ENCODE results near the gene EIF6. TPM values are rescaled to one million over a fixed set of nuclear protein-coding genes. Genes with fewer than 3 reads are reported as not detected.
A peak's percentile ranks its signal among the peaks of the same experiment; 100 is the strongest.

EIF6 gene
- total RNA-seq, 2 donors from 2014 or later: 23.3 to 35.6 TPM

DNA sequence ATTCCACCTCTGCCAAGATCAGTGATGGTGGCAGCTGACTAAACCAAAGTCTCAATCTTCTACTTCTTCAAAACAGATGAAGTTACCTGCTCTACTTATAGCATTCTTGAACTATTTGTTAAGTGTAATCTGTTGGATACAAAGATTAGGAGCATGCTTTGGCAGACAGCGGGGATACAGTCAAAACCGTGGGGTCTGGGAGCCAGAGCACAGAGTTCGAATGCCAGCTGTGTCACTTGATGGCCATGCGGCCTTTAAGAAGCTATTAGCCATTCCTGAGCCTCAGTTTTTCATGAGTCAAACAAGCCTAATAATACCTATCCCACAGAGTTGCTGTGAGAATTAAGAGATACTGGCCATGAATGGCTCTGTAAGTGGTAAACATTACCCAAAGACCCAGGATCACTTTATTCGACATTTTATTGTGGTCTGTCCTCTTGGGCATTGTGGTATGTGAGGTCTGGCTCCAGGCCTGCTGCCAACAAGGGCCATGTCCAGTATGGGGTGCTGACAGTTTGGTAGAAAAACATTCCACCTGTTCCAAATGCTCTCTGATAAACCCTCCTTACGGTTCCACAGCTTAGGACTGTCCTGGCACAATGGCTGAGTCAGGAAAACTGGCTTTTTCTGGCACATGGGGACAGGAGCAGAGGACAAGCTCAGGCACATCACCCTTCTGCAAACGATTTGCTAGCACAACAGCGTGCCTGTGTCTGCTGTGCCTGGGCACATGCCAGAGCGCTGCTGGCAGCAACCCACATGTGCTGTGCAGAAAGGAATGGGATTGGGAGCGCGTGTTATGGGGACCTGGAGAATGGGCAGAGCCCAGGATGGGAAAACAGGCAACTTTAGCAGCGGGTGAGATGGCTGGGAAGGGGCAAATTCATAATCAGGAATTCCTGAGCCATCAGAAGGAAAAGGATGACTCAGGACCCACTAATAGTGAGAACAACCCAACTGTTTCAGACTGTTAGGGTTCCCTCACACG, 23.4 kb upstream of the EIF6 start:
- TF ChIP-seq CTCF (IDR thresholded peaks at IDR 0.05) (no peak), POLR2A (IDR thresholded peaks at IDR 0.05) (no peak)
- WGBS, 2 donors: 54 to 57% methylated on average over 13 of the region's 13 CpGs
- intact Hi-C loops (cut with DNase I): no loop called here
- no peaks in the 10 kb centered on the region for H3K9me3 ChIP-seq
- no peak overlapping the region for H3K4me3 ChIP-seq
- peak; percentile 70 for ATAC-seq
- H3K27ac ChIP-seq: peak overlapping the region in 3 of 4 donors; percentile 23 to 35 (median 35)
- DNase-seq: peak; percentile 50 to 72 (median 62)
- peaks cover 24% of the 10 kb centered on the region for H3K4me1 ChIP-seq
- H3K36me3 ChIP-seq (replicated peaks in 1 of 2; ENCODE audit: insufficient read depth in 1 of 2, low read depth in 2 of 2): no peaks in the 10 kb centered on the region
- no peaks in the 10 kb centered on the region for H3K27me3 ChIP-seq

DNA sequence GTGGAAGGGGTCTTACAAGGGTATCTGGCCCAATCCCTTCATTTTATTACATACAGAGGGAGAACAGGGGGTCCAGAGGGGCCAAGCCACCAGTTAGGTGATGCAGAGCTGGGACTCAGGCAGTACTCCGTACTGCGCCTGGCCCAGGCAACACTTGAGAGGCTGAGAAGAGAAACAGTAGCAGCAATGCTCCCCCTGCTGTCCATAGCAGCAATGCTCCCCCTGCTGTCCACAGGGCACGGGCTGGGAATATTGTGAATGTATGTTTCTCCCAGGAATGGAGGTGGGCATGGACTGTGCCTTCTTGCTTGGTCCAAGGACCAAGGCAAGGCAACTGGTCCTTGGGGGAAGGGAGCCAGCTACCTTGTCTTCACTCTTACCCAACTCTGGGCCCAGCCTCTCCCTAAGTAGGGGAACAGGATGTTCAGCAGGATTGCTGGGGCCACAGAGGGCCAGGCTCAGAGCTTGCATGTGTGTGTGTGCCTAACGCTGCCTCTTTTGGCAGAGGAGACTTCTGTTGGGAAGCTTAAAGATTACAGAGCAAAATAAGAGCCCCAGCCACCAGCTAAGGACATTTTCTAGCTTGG, 22.5 kb upstream of the EIF6 start:
- peaks cover 24% of the 10 kb centered on the region for H3K4me1 ChIP-seq
- H3K27me3 ChIP-seq: no peaks in the 10 kb centered on the region
- no peaks in the 10 kb centered on the region for H3K36me3 ChIP-seq (replicated peaks in 1 of 2; ENCODE audit: insufficient read depth in 1 of 2, low read depth in 2 of 2)
- TF ChIP-seq CTCF (IDR thresholded peaks at IDR 0.05): peak; percentile 37 to 67 (median 55)
- TF ChIP-seq POLR2A (IDR thresholded peaks at IDR 0.05): no peak
- H3K27ac ChIP-seq: peak overlapping the region in 3 of 4 donors; percentile 23 to 35 (median 35)
- H3K4me3 ChIP-seq: no peak overlapping the region
- ATAC-seq (peak; percentile 51), DNase-seq (peak; percentile 52 to 66 (median 58))
- intact Hi-C loops (cut with DNase I): no loop called here
- H3K9me3 ChIP-seq: no peaks in the 10 kb centered on the region
- WGBS, 2 donors: 30 to 53% methylated on average over 4 of the region's 4 CpGs

- DNase-seq (peak in 1 of 4 donors; percentile 54), ATAC-seq (no peak)
- Histone ChIP-seq H3K4me3 (no peak overlapping the region), H3K9me3 (no peaks in the 10 kb centered on the region), H3K36me3 (replicated peaks in 1 of 2; ENCODE audit: insufficient read depth in 1 of 2, low read depth in 2 of 2) (no peaks in the 10 kb centered on the region), H3K27ac (no peak overlapping the region), H3K27me3 (no peaks in the 10 kb centered on the region), H3K4me1 (peaks cover 24% of the 10 kb centered on the region)
- TF ChIP-seq POLR2A (IDR thresholded peaks at IDR 0.05) (no peak), CTCF (IDR thresholded peaks at IDR 0.05) (no peak)
- 89 to 92% methylated on average over 11 to 12 of the region's 12 CpGs for WGBS, 2 donors
- intact Hi-C loops (cut with DNase I): no loop called here
Measured at GRCh38 chr20:35305682-35306556, 21.3 kb upstream of the EIF6 start.

DNA sequence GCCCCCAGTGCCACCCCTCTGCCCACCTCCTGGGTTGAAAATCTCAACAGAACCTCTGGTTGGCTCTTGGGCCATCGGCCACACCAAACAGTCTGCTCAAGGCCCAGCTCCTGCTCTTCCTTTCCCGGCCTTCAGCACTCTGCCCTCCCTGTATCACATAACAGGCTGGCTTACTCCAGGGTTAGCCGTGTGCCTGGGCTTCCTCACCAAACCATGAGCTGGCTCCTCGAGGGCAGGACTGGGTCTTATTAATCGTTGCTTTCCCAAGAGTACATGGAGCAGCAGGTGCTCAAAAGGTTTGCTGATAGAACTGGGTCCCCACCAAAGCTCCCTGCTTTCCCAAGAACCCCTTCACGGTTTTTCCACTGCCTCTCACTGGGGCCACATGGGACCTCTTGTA, 20.4 kb upstream of the EIF6 start:
- ATAC-seq: no peak
- H3K9me3 ChIP-seq: no peaks in the 10 kb centered on the region
- intact Hi-C loops (cut with DNase I): no loop called here
- H3K27ac ChIP-seq: no peak overlapping the region
- no peak overlapping the region for H3K4me3 ChIP-seq
- peaks cover 24% of the 10 kb centered on the region for H3K4me1 ChIP-seq
- H3K27me3 ChIP-seq: no peaks in the 10 kb centered on the region
- DNase-seq: no peak
- H3K36me3 ChIP-seq (replicated peaks in 1 of 2; ENCODE audit: insufficient read depth in 1 of 2, low read depth in 2 of 2): no peaks in the 10 kb centered on the region
- TF ChIP-seq CTCF (IDR thresholded peaks at IDR 0.05): no peak
- no peak for TF ChIP-seq POLR2A (IDR thresholded peaks at IDR 0.05)
- 75 to 89% methylated on average over 6 of the region's 6 CpGs for WGBS, 2 donors

Data from body of pancreas (tissue), 4 donors.